SHP77 (cell line): ENCODE data around the gene SRCIN1.
A peak's percentile ranks its signal among the peaks of the same experiment; 100 is the strongest.

ENCODE experiments used
- DNase-seq, 2 experiments: peaks; one replicate each; lab custom pipeline; 2025; lab: John Stamatoyannopoulos, UW

SRCIN1 gene

DNA sequence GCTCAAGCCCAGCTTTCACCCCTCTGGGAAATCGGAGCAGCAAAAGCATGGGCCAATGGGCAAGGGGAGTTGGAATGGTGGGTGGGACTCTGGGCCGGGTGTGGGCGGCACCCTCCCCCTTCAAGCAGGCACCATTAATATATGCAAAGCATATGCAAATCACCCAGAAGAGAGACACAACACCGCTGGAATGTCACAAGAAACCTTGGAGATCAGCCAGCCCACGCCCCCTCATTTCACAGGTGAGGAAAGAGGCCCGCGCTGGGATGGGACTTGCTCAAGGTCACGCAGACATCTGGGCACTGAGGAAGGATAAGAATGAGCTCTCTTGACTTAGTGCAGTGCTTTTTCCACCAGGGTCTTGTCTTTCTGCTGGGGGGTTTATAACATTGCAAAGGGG, 4.8 kb downstream of the SRCIN1 start:
- no peak for DNase-seq

DNA sequence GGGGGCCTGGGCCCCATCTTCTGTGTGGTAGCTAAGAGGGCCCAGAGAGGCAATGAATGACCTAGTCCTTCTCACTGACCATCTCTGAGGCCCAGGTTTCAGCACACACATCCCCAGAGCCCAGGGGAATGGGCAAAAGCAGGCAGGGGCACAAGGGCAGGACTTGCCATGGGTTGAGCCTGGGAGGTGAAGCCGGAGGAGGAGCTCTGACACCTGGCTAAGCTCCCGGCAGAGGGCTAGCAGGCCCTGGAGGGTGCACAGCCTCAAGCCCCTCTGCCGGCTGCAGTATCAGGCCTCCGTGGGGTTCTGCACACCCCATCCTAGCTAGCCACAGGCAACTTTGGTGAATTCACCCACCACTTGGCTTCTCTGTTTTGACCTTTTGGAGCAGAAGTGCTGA, 5.3 kb downstream of the SRCIN1 start:
- DNase-seq, result no peak

DNA sequence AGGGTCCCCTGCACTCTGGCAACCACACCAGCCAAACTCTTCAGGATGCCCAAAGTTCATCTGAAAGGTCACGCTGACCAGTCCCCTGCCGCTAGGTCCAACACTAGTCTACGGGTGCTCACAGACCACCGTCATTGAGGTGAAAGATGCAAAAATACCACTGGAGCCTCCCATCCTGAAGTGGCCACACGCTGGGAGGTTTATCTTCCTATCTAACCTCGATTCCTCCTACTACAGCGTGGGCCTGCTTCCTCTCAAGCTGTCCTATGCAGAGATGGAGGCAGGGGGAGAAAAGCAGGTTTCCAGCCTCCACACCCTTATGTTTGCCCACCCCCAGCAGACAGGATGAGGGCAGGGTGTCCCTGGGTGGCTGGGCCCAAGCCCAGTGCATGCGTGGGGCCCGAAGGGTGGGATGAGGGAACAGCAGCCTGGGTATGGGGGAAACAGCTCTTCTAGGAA, 6.3 kb downstream of the SRCIN1 start:
- DNase-seq, result no peak

DNA sequence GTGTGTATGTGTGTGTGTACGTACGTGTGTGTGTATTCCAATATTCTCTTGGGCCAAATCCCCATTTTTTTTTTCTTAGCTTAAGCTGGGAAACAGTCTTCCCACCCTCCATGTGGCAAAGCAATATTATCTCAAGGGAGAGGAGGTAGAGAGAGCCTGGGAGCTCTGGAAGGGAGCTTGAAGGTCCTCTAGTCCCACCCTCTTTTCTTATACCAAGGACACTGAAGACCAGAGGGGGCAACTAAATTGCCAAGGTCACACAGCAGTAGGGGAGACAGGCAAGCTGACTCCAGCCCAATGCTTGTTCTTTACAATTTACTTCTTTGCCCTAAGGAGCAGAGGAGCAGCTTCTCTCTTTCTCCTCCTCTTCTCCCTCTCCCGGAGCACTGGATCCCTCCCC, 6.8 kb downstream of the SRCIN1 start:
- DNase-seq, result no peak

DNA sequence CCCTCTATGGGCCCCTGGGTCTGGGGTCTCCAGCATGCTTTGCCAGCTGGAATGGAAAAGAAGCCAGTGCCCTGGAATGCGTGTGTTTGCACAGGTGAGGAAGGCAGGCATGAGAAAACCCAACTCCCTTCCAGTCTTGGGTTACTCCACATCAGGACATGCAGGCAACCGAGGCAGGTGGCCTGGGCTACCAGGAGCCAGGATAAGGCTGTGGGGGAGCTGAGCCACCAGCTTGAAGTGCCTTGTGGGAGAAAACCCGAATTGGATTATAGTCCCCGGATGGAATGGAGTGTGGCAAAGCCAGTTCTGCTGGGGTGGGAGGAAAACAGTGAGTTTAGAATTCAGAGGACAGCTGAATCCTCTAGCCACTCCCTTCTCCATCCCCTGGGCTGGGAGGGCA, 7.2 kb downstream of the SRCIN1 start:
- peak; percentile 87 to 94 for DNase-seq

DNA sequence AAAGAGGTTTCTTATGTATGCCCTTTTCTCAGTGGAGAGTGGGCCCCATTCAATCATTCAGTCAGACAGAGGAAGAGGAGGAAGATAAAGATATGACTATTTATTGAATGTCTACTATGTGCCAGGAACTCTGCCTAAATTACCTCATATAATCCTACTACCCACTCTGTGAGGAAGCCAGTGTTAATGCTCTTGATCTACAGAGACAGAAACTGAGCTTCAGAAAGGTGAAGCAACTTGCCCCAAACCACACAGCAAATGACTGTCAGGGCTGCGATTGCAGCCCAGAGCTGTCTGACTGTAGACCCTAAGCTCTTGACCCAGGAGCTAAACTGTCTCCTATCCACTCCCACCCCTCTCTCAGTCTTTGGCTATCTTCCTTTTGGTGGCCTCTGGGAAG, 8.4 kb downstream of the SRCIN1 start:
- DNase-seq, result no peak

DNA sequence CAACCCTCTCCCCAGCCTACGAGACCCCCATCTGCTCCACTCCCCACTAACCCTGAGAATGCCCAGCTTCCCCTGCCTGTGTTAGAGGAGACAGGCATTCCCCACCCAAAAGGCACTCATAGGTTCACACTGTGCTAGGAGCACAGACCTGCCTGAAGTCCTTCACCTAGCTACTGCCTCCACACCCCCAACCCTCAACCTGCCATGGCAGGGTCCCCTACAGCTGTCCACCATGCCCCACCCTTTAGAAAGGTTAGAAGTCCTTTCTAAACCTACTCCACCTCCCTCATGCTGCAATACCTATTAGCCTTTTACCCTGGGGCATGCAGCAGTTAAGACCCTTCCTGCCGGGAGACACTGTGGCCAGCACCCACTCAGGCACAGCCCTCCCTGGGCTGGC, 9.1 kb downstream of the SRCIN1 start:
- no peak for DNase-seq

DNA sequence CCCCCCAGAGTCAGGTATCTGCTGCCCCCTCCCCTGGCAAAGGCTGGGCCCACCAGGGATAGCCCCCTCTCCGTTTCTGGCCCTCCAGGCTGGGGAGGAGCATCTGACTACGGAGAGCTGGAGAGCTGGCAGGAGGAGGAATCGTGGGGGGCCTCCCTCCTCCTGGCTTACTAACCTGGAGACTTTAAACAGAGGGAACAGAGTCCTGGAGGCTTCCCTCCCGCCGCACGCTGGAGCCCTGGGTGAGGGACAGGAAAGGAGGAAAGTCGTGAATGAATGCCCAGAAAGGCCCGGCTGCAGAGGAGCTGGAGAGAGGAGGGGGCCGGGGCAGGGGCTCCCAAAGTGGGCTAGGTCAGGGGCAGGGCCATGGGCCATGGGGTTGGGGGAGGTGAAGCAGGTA, 9.9 kb downstream of the SRCIN1 start:
- no peak for DNase-seq

DNA sequence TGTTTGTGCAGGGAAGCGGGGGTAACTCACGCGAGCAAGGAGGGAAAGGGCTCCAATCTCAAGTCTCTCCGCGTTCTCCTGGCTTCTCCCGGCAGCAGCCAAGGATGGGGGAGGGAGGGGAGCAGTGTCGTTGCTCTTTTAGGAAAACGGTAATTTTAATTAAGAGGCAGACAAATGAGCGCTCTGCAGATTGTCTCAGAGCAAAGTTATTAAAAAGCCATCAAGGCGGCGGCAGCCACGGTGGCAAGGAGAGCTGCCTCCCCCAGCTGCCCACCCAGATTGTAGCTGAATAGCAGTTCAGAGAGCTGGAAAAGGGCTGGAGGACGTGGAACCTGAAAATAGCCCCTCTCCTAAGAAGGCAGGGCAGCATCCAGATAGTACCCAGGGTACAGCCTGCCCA, 11.6 kb downstream of the SRCIN1 start:
- DNase-seq, result no peak

DNA sequence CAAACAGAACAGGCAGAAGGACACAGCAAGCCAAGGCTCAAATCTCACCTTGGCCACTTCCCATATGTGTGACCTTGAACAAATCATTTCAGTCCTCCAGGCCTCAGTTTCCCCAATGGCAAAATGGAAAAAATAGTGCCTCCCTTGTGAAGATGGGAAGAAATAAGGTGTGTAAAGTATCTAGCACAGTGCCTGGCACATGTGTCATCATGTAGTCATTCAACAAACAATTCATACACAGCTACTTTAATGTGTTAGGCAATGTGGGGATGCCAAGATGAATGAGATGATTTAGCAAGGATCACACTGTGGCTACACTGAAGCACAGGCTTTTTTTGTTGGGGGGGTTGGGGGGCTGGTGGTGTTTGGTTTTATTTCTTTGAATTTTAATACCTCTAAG, 13.3 kb downstream of the SRCIN1 start:
- DNase-seq, result no peak

DNA sequence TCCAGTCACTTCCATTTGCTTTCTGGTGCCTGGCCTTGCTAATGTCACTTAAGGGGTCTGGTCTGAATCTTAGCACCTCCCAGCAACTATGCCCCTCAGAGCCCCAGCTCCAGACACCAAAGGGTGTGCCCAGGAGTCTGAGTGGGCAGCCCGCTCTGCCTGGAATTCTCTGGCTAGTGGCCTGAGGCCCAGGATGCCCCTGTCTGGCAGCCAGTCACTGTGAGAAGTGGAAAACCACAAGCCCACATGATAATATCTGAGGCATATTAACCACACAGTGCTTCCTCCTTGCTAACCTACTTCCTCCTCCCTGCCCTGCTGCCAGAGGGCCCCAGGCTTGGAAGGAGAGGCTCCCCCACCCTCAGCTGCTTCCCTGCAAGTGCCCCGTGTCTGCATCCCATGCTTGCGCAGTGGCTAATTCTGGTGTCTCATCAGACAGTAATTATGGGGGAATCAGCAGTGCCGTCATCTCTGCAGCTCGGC, 14.0 kb downstream of the SRCIN1 start:
- DNase-seq, result no peak

DNA sequence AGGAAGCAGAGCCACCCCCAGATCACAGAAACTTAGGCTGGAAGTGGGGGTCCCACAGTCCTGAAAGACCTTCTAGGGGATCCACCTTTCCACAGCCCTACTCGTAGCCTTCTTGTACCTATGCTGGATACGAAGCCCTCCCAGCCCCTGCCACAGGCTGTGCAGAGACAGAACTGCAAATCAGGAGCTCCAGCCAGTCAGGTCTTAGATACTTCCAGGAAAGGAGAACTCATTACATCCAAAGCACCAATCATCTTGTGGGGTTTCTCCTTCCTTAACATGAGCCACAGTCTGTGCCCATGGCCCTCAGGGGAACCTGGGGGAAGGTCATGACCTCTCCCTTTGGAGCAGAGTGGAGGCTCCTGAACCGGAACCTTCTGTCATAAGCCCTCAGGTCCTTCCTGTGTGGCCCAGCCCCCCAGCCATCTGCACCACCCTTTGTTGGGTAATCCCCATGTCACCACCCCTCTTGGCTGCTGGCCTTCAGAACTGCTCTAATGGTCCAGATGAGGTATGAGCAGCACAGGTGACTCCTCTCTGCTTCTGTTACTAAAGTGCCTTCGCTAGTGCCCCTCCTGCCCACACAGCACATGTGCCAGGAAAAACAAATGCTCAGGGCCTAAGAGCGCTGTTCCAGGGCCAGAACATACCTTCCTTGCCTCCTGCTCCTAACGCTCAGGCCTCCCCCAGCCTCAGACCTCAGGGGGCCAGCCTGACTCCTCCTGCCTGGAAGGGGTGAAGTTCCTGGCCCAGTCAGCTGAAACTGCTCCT, 14.6 kb downstream of the SRCIN1 start:
- DNase-seq, result no peak

DNA sequence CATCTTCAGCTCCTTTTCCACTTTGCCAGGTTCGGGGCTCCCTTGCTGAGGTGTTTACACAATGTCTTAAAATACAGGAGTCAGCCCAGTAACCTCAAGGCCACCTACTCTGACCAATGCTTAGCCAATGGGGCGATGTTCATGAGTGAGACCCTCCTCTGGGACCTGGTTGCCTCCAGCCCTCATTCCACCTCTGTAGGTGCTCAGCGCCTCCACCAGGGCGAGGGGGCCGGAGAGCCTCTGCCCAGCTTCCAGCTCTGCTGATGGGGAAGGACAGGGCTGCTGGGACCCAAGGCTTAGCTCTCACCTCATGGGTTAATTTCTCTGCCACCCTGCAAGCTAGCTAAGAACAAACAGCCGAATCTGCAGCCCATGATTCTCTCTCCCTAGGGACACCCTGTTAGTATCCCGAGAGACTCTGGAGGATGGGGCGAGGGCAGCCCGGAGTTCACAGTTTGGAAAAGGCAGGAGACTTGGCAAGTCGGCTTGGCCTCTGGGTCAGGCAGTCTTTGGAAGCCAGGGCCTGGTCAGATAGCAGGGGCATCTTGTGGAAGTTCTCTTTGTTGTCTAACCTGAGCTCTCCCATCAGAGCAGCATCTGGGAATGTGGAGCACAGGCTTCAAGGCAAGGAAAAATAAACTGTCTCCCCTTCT, 16.2 kb downstream of the SRCIN1 start:
- DNase-seq, result no peak

DNA sequence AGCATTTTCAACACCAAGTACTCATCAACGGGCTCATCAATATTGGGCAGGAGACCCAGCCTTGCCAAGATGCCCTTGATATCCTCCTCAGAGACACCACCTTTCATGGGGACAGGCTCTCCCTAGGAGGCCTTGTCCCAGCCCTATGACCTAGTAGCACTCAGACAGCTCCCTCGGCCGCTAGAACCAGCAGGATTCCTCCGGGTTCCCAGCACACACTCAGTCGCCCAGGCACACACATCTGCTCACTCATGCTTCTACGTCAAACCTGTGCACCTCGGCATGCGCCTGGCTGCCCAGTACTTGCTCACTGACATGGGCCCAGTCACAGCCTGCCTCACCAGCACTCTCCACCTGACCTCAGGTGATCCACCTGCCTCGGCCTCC, 17.0 kb downstream of the SRCIN1 start:
- DNase-seq, result no peak

DNA sequence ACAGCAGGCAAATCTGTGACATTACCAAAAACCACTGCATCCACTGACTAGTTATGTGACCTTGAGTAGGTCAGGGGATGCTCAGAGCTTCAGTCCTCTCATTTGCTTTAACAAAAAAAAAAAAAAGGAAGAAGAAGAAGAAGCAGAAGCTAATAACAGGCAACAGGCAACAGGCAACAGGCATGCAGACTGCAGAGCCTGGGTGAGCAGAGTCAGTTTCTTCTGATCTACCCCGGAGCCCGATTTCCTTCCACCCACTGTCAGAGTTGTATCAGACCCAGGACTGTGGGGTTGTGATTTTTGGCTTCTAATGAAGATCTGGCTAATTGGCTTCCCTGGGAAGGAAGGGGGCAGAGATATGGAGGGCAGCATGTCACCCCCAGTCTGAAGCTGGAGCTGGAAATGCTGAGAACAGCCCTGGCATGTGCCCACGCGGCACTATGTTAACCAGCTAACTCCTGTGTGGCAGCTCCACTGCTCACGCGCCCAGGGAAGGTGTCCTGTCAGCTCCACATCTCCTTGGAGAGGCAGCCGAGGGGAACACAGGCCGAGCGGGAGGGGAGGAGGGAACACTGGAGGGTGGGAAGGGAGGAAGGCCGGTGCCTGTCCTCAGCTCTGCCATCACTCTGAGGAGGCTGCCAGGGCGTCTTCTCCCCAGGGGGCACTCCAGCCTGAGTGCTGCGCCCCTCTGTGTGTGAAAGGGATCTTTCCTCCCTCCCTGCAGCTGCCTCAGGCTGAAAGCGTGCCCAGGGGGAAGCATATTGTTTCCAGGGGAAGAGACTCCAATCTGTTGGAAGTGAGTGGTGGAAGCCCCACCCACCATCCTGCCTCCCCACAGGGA, 17.6 kb downstream of the SRCIN1 start:
- no peak for DNase-seq

DNA sequence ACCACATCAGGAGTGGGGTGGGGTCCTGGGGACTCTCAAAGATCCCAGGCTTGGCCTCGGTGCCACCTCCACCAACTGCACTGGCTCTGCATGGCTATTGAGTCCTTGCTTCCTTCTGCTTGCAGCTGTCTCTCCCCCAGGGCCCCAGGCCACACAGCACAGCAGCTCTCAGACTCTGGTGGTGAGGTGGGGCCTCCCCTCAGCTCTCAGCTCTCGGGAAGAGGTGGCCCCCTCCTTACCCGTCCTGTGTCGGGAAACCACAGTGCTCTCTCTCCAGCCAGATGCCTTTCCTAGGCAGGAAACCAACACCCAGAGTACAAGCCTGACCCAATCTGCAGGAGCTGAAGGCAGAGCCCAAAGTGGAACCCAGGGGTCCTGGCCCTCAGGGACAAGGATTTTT, 18.5 kb downstream of the SRCIN1 start:
- DNase-seq, result no peak

DNA sequence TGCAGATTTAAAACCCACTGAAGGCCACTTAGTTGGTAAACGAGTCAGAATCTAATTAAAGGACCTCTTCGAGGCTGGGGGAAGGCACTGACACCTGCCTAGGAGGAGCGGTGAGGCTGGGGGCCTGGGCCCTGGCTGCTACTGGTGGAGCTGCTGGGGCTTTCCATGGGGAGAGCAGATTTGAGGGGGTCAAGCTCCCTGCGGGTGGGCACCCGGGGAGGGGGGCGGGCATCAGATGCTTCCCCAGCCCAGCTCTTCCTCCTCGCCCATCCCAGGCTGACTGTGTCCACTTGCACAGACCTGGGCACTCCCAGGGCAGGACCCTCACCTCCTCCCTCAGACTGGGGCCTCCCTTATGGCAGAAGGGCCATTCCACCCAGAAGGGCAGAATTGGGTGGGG, 19.0 kb downstream of the SRCIN1 start:
- DNase-seq, result no peak

DNA sequence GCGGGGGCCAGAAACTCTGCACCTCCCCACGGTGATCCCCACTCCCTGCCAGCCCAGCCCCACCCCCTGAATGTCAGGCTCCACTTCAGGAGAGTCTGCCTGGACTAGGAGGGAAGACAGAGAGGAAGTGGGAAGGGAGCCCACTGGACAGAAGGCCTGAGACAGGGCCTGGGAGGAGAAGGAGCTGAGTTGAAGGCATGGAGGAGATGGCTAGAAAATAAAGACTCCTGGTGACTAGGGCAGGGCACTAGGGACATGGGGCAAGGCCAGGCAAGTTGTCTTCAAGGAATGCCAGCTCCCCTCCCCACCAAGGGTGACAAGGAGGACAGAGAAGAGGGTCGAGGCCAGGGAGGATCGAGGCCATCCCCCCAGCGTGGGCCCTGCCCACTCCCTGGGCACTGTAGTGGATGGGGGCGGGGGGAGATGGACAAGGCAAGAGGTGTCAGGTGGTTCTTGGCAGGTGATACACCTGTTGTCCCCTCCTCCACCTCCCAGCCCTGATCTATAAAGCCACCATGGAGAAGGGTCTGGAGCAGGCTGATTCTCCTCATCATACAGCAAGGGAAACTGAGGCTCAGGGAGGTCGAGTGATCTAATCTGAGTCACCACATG, 19.7 kb downstream of the SRCIN1 start:
- no peak for DNase-seq

DNA sequence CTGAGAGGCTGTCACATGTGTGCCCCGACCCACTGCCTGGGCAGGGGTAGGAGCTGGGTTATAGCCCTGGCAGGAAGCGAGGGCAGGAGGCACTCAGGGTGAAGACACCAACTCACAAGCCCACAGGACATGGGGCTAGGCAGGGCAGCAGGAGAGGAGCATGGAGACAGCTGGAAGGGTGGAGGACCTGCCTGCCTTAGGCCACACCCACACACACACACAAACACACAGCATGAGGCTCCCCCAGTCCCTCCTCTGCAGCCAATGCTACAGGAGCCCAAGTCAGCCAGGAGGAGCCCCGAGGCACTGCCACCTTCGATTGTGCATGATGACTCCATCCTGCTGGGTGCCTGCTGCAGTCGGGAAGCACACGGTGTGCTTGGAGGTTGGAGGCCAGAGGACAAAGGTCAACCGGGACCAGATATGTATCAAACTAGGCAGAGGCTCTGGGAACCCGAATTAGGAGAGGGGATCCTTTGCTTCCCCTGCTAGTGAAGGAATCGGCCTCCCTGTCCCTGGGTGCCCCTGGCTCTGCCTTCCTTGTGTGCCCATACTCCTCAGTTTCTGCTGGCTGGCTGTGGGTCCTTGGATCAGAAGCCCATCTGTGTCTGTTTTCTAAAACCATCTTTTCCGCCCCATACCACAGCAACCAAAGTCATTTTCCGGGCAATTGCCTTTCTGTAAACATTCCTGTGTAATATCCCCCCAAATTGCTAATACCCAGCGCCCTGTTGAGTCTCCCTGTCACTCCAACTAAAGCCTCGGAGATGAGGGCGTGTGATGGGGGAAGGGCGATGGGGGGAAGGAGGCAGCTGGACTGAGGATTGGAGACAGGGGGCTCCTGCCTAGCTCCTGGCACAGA, 20.5 kb downstream of the SRCIN1 start:
- DNase-seq, result peak; percentile 15 to 45

DNA sequence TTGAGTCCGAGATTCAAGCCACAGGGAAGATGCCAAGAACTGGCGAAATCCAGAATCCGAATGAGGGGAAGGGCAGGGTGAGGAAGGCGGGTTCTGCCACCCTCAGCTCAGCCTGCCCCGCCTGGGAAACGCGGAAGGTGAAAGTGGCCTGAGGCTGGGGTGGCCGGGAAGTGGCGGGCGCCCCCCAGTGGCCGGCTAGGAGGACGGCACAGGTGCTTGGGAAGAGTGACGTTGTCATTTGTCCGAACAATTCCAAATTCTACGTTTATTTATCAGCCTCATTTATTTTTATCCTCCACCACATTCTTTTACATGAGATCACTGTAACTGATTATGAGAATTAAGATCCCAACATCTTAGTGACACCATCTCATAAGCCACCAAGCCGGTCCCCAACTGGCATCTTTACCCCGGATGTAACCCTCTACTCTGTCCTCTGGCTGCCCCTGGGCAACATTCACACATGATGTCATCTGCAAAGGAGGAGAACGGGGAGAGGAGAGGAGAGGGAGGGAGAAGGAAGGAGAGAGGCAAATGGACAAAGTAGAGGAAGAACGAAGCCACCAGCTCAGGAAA, 21.3 kb downstream of the SRCIN1 start:
- peak; percentile 65 to 74 for DNase-seq

DNA sequence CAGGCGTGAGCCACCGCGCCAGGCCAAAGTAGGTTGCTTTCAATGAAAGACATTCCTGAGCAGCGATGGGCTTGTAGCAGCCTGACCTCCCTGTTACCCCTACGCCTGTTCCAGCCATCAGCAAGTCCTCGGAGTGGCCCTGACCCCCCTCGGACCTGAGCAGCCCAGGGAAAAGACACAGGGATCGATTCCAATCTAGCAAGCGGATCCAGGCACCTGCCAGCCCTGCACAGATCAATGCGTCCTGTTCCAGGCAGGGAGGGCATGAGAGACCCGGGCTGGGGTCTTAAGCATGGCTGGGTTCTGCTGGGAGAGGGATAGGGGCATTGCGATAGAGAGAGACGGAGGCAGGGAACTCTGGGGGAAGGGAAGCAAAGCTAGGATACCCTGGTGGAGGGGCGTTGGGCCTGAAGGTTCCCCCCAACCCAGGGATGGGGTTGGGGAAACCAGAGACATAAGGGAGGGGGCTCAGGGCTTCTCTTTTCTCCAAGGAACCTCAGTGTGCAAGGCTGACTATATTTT, 21.9 kb downstream of the SRCIN1 start:
- DNase-seq, result no peak
